Endodermal cell (in vitro differentiated cells): ENCODE measurements around the gene MKS1. TPM values are rescaled to one million over a fixed set of nuclear protein-coding genes. Genes with fewer than 3 reads are reported as not detected.

Experiments used
- DNase-seq: peaks from one replicate; pipeline ENCODE4 v3.0.0-alpha.2; 2017
- H3K27ac ChIP-seq: 2 replicates; pipeline ENCODE4 v1.5.1; 2013; ENCODE audit warnings: mild to moderate bottlenecking, low read depth, low read length, moderate library complexity
- H3K27me3 ChIP-seq: 2 replicates; pipeline ENCODE4 v1.6.1; 2013; ENCODE audit warnings: mild to moderate bottlenecking, low read length, moderate library complexity; ENCODE audit not compliant: insufficient read depth, control insufficient read depth, poor library complexity, severe bottlenecking
- H3K36me3 ChIP-seq: 2 replicates; pipeline ENCODE4 v1.7.0; 2013; ENCODE audit warnings: mild to moderate bottlenecking, low read length, moderate library complexity; ENCODE audit not compliant: control insufficient read depth, insufficient read depth
- H3K4me1 ChIP-seq: one replicate; pipeline ENCODE4 v1.7.0; 2013; ENCODE audit warnings: low read length; ENCODE audit not compliant: control insufficient read depth, insufficient read depth
- H3K4me3 ChIP-seq: 2 replicates; pipeline ENCODE4 v1.5.1; 2013; ENCODE audit warnings: mild to moderate bottlenecking, low read length, moderate library complexity
- H3K9ac ChIP-seq: 2 replicates; pipeline ENCODE4 v1.6.1; 2013; ENCODE audit warnings: mild to moderate bottlenecking, low read length, moderate library complexity; ENCODE audit not compliant: poor library complexity, severe bottlenecking; ENCODE audit errors: extremely low read depth
- H3K9me3 ChIP-seq: 2 replicates; pipeline ENCODE4 v1.6.1; 2013; ENCODE audit warnings: mild to moderate bottlenecking, low read length, moderate library complexity; ENCODE audit not compliant: control insufficient read depth
- H3K27ac Mint-ChIP-seq: 2 replicates; pipeline ENCODE4 v1.8.0; 2020; ENCODE audit warnings: mixed read lengths
- H3K27me3 Mint-ChIP-seq: 2 replicates; pipeline ENCODE4 v1.8.0; 2021; ENCODE audit warnings: mild to moderate bottlenecking, mixed read lengths; ENCODE audit not compliant: insufficient read depth
- H3K36me3 Mint-ChIP-seq: 2 replicates; pipeline ENCODE4 v1.8.0; 2020; ENCODE audit warnings: low read depth, mixed read lengths
- H3K4me1 Mint-ChIP-seq: 2 replicates; pipeline ENCODE4 v1.8.0; 2020; ENCODE audit warnings: mixed read lengths
- H3K4me3 Mint-ChIP-seq: 2 replicates; pipeline ENCODE4 v1.8.0; 2020; ENCODE audit warnings: mild to moderate bottlenecking, moderate library complexity, mixed read lengths
- H3K9me3 Mint-ChIP-seq: 2 replicates; pipeline ENCODE4 v1.8.0; 2020; ENCODE audit warnings: mild to moderate bottlenecking, mixed read lengths
- WGBS, 2 experiments: methylation state at CpG; one replicate each; pipeline versions ENCODE4 v1.1.5 to v1.1.7; 2013; ENCODE audit warnings: missing lambda C conversion rate in 2 of 2, mixed read lengths in 1 of 2; ENCODE audit not compliant: insufficient coverage in 1 of 2, insufficient read length in 1 of 2; 5-methylcytosine and 5-hydroxymethylcytosine counted together
- total RNA-seq, 2 donors: library from RNA; stranded (reverse); fragmentation: NEBNext Ultra II Directional in 1 of 2; extraction: Animal tissue kit (Norgen Biotek cat#: 25700) in 1 of 2; gene quantifications; 2 replicates in 1 of 2; 3 replicates in 1 of 2; pipeline ENCODE4 v1.2.1, GENCODE V29; 2021
- TF ChIP-seq, protein P1 (sequence below): fragments of 200-600 bp; sonication (generic); conservative IDR thresholded peaks from 2 replicates; pipeline ENCODE4 v1.5.0; 2021; ENCODE audit warnings: antibody characterized with exemption, mild to moderate bottlenecking

Gene MKS1
- total RNA-seq, 2 donors from 2014 or later = 31.8 to 32.2 TPM

GRCh38 chr17:58233543-58233942 lies 14.5 kb upstream of the MKS1 start:
- no peaks in the 10 kb centered on the region for H3K9me3 ChIP-seq
- H3K4me3 ChIP-seq = no peak overlapping the region
- no peak overlapping the region for H3K27ac Mint-ChIP-seq
- no peaks in the 10 kb centered on the region for H3K9me3 Mint-ChIP-seq
- no peaks in the 10 kb centered on the region for H3K4me1 ChIP-seq
- no peaks in the 10 kb centered on the region for H3K36me3 Mint-ChIP-seq
- H3K27me3 Mint-ChIP-seq = peaks cover 79% of the 10 kb centered on the region
- WGBS, 2 experiments = 93 to 100% methylated on average over 3 of the region's 3 CpGs
- TF ChIP-seq, protein P1, sequence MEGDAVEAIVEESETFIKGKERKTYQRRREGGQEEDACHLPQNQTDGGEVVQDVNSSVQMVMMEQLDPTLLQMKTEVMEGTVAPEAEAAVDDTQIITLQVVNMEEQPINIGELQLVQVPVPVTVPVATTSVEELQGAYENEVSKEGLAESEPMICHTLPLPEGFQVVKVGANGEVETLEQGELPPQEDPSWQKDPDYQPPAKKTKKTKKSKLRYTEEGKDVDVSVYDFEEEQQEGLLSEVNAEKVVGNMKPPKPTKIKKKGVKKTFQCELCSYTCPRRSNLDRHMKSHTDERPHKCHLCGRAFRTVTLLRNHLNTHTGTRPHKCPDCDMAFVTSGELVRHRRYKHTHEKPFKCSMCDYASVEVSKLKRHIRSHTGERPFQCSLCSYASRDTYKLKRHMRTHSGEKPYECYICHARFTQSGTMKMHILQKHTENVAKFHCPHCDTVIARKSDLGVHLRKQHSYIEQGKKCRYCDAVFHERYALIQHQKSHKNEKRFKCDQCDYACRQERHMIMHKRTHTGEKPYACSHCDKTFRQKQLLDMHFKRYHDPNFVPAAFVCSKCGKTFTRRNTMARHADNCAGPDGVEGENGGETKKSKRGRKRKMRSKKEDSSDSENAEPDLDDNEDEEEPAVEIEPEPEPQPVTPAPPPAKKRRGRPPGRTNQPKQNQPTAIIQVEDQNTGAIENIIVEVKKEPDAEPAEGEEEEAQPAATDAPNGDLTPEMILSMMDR = no peak
- H3K27me3 ChIP-seq = peaks cover 63% of the 10 kb centered on the region
- no peak overlapping the region for H3K27ac ChIP-seq
- no peak overlapping the region for H3K4me3 Mint-ChIP-seq
- peak; percentile 24 for DNase-seq
- H3K4me1 Mint-ChIP-seq = peaks cover 8% of the 10 kb centered on the region
- H3K36me3 ChIP-seq = no peaks in the 10 kb centered on the region
- no peak overlapping the region for H3K9ac ChIP-seq

DNA sequence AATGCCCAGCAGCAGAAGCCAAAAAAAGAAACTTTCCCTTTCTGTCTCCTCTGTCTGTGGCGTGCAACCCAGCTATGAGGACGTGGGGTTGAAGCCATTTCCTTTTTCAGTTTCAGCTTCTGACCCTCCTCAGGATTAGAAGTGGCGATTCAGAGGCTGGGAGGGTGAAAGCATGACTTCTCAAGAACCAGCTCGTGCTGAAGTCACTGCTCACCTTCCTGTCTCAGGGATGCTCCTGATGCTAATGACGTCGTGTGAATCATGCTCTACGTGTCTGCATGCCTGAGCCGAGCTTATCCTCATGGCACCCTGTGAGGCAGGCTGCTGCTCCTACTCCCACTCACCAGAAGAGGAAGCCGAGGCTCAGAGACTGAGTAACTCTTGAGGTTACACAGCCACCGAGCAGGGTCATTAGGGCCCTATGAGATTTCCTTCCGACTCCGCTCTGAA lies 13.7 kb upstream of the MKS1 start:
- no peak overlapping the region for H3K27ac Mint-ChIP-seq
- peak; percentile 83 for DNase-seq
- H3K36me3 Mint-ChIP-seq = no peaks in the 10 kb centered on the region
- TF ChIP-seq, protein P1 = no peak
- peaks cover 12% of the 10 kb centered on the region for H3K4me1 Mint-ChIP-seq
- WGBS, 2 experiments = 67 to 70% methylated on average over 9 to 12 of the region's 12 CpGs
- H3K9ac ChIP-seq = no peak overlapping the region
- no peaks in the 10 kb centered on the region for H3K9me3 ChIP-seq
- peaks cover 79% of the 10 kb centered on the region for H3K27me3 Mint-ChIP-seq
- no peak overlapping the region for H3K4me3 Mint-ChIP-seq
- no peak overlapping the region for H3K4me3 ChIP-seq
- H3K36me3 ChIP-seq = no peaks in the 10 kb centered on the region
- H3K4me1 ChIP-seq = no peaks in the 10 kb centered on the region
- peaks cover 55% of the 10 kb centered on the region for H3K27me3 ChIP-seq
- no peak overlapping the region for H3K27ac ChIP-seq
- no peaks in the 10 kb centered on the region for H3K9me3 Mint-ChIP-seq

DNA sequence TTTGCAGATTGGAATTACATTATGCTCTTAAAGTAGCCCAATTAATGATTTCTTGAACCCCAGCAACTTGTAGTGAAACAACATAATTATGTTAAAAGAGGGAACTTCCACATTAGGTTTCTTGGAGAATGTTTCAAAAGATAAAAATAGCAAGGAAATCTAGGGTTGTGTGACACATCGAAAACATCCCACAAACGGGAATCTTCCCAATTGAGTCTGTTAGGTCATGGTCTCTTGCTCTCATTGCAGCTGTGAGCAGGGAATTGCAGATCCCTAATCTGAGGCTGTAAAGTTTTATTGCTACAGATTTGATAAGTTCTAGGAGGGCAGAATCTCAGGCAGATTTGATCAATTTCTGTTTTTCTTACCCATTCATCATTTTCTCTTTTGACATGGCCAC lies 12.6 kb upstream of the MKS1 start:
- no peak overlapping the region for H3K9ac ChIP-seq
- Mint-ChIP-seq H3K4me3 (no peak overlapping the region), H3K36me3 (no peaks in the 10 kb centered on the region), H3K9me3 (no peaks in the 10 kb centered on the region), H3K27ac (no peak overlapping the region), H3K4me1 (peaks cover 12% of the 10 kb centered on the region), H3K27me3 (peaks cover 79% of the 10 kb centered on the region)
- peaks cover 44% of the 10 kb centered on the region for H3K27me3 ChIP-seq
- 90% methylated on average over 2 of the region's 2 CpGs for WGBS, 2 experiments
- H3K4me1 ChIP-seq = no peaks in the 10 kb centered on the region
- no peak for DNase-seq
- no peaks in the 10 kb centered on the region for H3K36me3 ChIP-seq
- TF ChIP-seq, protein P1 = no peak
- H3K9me3 ChIP-seq = no peaks in the 10 kb centered on the region
- no peak overlapping the region for H3K4me3 ChIP-seq
- H3K27ac ChIP-seq = no peak overlapping the region
